HUDEP-2 (cell line): ENCODE measurements around the gene RPL36AL.
A peak's percentile ranks its signal among the peaks of the same experiment; 100 is the strongest.
"Not testable (repeated sequence)": the region's sequence is repeated elsewhere in the genome, so short reads cannot be mapped to it uniquely, and the experiment has no call there.

Experiments
- DNase-seq, 76 experiments: peaks; one replicate each; lab custom pipeline; 2025; ENCODE audit not compliant: unreplicated experiment in 76 of 76; lab: John Stamatoyannopoulos, UW

RPL36AL gene

DNA sequence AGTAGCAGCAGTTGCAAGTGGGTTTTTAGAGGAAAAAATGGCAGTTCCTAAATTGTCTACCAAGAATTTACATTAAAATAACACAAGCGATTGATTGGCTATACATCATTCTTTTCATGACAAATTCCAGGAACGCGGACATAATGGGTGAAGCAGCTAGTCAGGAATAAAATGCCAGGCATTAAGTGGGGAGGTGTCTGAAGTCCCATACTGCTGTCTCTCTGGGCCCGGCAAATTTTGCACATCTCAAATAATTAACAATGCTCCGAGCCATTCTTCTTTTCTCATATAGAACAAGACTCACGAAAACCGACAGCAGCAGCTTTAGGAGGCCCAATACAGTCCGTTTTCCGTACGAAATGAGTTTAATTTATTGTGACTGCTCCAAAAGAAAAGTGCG lies 696 bp downstream of the RPL36AL start:
- DNase-seq, result no peak

DNA sequence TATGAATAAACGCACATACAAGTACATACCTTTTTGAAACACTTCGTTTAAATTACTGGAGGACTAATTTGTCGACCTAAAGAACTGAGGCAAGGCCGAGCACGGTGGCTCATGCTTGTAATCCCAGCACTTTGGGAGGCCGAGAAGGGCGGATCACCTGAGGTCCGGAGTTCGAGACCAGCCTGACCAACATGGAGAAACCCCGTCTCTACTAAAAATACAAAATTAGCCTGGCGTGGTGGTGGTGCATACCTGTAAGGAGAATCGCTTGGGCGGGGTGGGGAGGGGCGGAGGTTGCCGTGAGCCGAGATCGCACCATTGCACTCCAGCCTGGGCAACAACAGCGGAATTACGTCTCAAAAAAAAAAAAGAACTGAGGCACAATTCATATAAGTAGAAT lies 1.2 kb downstream of the RPL36AL start:
- not testable (repeated sequence) for DNase-seq

- DNase-seq, result no peak
Observed at GRCh38 chr14:49617852-49618519, 2.4 kb downstream of the RPL36AL start.

DNA sequence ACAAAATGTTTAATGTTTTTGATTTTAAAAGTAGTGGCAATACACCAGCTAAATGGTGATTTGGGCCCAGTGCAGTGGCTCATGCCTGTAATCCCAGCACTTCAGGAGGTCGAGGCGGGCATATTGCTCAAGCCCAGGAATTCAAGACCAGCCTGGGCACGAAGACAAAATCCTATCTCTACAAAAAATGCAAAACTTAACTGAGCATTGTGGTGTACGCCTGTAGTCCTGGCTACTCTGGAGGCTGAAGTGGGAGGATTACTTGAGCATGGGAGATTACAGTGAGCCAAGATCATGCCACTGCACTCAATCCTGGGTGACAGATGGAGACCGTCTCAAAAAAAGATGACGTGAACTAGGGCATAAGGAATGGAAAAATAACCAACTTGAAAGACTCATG lies 4.7 kb downstream of the RPL36AL start:
- DNase-seq, result peak in 64 of 76 experiments; percentile 6 to 82 (median 45)

- peak in 14 of 76 experiments; percentile 11 to 51 (median 30) for DNase-seq
Observed at GRCh38 chr14:49614196-49614595, 6.2 kb downstream of the RPL36AL start.

GRCh38 chr14:49612671-49613070 lies 7.8 kb downstream of the RPL36AL start:
- DNase-seq, result no peak

GRCh38 chr14:49612251-49612650 lies 8.2 kb downstream of the RPL36AL start:
- DNase-seq, result no peak

DNA sequence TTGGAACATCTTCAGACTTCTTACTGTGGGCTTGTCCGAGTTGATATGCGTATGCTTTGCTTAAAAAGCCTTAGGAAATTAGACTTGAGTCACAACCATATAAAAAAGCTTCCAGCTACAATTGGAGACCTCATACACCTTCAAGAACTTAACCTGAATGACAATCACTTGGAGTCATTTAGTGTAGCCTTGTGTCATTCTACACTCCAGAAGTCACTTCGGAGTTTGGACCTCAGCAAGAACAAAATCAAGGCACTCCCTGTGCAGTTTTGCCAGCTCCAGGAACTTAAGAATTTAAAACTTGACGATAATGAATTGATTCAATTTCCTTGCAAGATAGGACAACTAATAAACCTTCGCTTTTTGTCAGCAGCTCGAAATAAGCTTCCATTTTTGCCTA lies 12.8 kb downstream of the RPL36AL start:
- DNase-seq, result no peak

DNA sequence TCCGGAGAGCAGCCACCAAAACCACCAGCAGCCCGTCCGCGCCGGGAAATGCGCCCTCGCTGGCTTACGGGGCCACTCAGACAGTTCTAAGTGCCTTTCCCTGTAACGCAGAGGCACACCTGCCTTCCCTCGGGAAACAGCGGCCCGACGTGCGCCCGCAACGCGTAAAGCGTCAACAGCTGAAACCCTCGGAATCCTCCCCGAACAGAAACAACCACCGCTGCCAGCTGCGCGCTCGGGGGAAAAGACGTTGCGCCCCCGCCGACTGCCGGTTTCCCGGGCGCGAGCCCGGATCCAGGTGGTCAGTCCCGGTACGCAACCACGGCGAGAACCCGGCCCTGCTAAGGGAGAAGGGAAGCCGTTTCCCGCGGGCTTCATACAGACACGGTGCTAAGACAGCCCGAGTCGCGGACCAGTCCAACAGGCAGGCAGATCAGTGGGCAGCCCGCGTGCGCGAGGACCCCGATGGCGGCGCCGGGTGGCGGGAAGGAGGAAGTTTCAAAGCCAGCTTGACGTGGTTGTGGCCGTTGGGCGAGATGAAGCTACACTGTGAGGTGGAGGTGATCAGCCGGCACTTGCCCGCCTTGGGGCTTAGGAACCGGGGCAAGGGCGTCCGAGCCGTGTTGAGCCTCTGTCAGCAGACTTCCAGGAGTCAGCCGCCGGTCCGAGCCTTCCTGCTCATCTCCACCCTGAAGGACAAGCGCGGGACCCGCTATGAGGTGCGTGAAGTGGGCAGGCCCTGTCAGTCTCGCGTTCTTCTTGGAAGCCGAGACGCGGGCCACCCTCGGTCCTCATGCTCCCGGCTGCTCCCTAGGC lies 21.7 kb downstream of the RPL36AL start, which contains the start of gene LRR1:
Gene LRR1, plus strand, starts transcription at position 456 of the 816 bp plus-strand sequence. Its CDS starts 81 bp downstream, at position 537.
- peak in 72 of 76 experiments; percentile 34 to 95 (median 68) for DNase-seq

GRCh38 chr14:49598189-49598484 lies 22.3 kb downstream of the RPL36AL start:
- DNase-seq, result peak in 8 of 76 experiments; percentile 8 to 61 (median 38)

DNA sequence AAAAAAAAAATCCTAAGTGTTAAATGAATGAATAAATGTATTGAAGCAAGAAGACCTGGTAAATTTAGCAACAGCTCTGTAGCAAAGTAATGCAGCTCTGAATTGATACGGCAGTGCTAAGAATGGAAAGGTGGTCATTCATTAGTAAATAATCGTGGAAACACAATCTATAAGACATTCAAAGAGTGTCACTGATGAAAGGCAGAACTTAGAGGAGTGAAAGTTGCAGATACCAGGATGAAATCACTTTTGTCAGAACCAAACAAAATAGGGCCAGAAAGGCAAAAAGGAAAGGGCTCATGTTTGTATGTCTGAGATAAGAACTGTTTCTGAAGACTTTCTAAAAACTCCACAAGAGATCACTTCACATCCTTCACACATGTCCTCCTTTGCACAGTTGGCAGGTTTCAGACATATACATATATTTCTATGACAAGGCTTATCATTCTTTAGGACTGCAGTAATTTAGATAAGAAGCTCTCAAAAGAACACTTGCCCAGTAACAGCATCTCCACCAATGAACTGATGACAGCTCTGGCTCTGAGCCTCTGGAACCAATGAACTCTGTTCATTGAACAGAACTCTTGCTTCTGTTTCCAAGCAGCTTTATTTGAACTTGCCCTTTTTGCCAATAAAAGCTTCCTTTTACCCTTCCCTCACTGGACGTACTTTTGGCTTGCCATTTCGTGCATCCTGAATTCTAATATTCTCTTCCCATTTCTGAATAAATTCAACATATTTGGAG lies 25.9 kb downstream of the RPL36AL start:
- peak in 72 of 76 experiments; percentile 27 to 97 (median 78) for DNase-seq

- DNase-seq, result no peak
Observed at GRCh38 chr14:49593016-49593415, 27.4 kb downstream of the RPL36AL start.

GRCh38 chr14:49589387-49589786 lies 31.0 kb downstream of the RPL36AL start:
- no peak for DNase-seq

DNA sequence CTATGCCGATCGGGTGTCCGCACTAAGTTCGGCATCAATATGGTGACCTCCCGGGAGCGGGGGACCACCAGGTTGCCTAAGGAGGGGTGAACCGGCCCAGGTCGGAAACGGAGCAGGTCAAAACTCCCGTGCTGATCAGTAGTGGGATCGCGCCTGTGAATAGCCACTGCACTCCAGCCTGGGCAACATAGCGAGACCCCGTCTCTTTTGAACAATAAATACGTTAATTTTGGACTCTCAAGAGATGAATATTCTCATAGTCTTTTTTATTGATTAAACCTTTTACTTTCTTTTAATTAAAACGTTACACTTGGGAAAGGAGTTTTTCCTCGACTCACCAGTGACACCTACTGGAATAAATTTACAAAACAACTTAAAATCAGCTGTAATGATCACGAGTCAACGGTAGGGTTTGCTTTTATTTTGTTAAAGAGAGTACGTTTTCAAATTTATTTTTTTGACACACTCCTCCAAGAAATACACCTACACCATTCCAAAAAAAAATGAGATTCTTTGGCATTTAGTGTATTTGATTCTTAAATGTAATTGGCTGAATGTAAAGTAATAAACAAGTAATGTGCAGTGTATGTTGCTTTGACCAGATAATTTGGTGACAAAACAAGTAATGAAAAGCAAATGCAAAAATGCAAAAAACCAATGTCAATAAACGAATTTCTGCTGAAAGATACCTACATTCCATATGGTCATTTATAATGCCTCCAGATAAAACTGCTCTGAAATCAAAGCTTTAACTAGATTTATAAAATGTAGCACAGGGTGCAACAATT lies 33.6 kb downstream of the RPL36AL start:
- DNase-seq, result peak in 52 of 76 experiments; percentile 25 to 85 (median 62)

GRCh38 chr14:49585803-49586672 lies 34.4 kb downstream of the RPL36AL start, which contains the start of gene RPS29:
RPS29 (minus strand) TSS chr14:49586380; CDS start chr14:49586346, 34 bp downstream.
- DNase-seq, result peak; percentile 79 to 99 (median 96)

- DNase-seq, result peak in 11 of 76 experiments; percentile 10 to 32 (median 25)
Observed at GRCh38 chr14:49584981-49585640, 35.3 kb downstream of the RPL36AL start.

GRCh38 chr14:49584058-49584457 lies 36.4 kb downstream of the RPL36AL start:
- no peak for DNase-seq

GRCh38 chr14:49583629-49584028 lies 36.8 kb downstream of the RPL36AL start:
- no peak for DNase-seq
